GM19324 (cell line): ENCODE data around the gene GP5.

ENCODE experiments used
- ATAC-seq: cut with Tn5 transposase; IDR thresholded peaks from one replicate; pipeline ENCODE4 v1.9.1; 2021; ENCODE audit warnings: mild to moderate bottlenecking, moderate library complexity; ENCODE audit not compliant: unreplicated experiment, low FRiP score

Gene GP5

DNA sequence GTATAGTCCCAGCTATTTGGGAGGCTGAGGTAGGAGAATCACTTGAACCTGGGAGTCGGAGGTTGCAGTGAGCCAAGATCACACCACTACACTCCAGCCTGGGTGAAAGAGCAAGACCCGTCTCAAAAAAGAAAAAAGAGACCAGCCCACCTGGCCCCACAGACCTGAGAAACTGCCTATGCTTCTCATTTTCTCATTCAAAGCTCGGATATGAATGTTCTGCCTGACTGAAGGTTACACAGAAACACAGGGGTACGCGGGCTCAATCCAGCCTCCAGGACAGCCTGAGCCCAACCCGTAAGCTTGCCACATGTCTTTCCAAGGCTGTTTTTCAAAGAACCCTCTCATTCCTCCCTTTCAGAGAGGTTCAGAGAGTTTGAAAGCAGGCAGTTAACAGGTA, 19.8 kb downstream of the GP5 start:
- no peak for ATAC-seq

- ATAC-seq: no peak
Observed at GRCh38 chr3:194377708-194378107, 21.4 kb downstream of the GP5 start.

DNA sequence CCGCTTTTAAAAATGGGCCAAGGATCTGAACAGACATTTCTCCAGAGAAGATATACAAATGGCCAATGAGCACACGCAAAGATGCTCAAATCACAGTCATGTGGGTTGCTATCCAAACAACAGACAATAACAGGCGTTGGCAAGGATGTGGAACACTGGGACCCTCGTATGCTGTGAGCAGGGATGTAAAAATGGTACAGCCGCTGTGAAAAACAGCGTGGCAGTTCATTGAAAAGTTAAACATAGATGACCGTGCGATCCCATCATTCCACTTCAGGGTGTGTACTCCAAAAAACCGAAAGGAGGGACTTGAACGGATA, 22.9 kb downstream of the GP5 start:
- ATAC-seq: no peak

DNA sequence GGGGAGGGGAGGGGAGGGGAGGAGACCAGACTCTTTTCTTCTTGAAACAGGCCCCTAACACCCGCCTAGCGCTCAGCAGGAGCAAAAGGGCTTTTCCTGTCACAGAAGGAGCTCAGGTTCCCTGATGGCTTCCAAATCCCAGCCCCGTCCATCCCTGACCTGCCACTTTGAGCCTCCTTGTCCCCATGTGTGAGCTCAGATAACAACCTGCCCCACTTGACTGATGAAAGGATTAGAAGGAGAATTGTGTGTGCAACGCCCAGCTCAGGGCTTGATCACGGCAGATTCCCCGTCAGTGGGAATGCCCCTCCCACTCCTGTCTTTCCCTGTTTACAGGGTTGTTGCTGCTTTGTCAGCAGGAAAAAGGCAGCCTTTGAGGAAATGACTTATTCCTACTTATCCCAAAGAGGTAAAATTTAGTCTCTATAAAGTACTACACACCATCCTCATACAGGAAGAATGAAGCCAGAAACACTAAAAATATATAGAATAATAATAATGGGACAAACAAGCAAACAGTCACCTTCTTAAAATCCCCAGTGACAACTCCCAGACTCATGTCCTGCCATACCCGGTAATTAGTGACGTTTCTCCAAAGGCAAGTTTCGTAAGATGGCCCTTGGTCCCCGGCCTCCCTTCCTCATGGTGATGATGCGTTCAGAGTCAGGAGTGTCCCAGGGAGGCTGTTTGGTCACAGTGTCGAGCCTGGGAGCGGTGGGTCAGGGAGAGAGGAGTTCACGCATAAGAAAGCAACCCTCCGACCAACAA, 23.4 kb downstream of the GP5 start:
- no peak for ATAC-seq

DNA sequence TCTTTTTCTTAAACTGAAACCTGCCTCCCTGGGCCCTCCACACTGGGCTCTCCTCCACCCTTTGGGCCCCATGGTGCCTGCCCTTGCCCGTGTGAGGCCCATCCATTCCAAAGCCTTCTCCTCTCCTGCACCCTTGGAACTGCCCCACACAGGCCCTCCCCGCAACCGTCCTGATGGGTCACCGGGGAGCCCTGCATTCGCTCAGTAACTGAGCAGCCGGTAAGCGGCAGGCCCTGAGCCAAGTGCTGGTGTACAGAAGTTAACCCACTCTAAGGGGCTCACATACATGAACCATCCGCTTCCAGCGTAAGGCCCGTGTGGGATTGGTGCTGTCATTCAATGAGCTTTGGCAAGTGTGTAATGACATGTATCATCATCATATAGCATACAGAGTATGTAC, 24.1 kb downstream of the GP5 start:
- ATAC-seq: no peak

GRCh38 chr3:194373899-194374298, 25.2 kb downstream of the GP5 start:
- ATAC-seq: no peak

- ATAC-seq: no peak
Observed at GRCh38 chr3:194373028-194373427, 26.0 kb downstream of the GP5 start.

DNA sequence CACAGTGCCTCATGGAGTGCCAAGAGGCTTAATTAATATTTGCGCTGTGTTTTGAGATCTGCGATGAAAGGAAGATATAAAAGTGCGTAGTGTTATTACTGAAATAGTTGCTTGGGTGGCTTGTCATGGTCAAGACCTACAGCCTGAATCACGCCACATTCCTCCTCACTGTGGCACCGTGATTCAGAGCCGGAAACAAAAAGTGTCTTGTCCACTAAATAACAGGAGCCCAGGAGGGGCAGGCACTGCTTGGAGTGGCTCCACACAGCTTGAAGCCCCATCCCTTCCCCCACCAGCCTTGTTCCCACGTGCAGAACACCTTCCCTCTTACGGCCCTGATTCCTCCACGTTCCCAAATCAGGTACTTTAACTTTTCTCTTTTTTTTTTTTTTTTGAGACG, 28.3 kb downstream of the GP5 start:
- no peak for ATAC-seq

DNA sequence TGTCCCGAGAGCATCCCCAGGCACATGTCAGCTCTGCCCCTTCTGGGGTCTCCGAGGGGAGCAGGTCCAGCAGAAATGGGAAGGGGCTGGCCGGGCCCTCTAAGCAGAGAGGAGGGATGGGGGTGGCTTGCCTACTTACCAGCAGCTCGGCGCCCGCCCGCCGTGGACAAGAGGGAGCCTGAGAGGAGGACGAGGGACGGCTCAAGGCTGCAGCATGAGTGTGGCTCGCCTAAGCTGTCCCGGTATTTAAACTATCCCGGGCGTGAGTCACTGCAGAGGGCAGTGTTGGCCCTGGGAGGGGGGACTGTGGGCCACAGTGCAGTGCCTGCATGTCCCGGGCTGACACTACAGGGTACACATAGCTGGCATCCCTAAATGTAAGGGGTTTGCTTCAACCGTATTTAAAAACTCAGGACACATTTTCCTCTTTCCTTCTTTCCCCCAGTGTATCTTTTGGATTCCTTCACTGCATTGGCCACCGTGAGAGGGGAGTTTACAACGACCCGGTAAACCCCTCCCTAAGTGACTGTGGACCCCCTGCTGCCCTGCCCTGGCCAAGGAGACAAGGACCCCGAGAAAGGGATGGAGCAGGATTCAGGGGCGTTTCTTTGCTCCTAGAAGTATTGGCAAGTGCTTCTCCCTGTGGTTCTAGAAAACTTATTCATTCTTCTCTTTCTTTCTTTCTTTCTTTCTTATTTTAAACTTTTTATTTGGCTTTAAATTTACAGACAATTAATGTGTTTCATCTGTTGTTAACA, 29.4 kb downstream of the GP5 start, which contains the start of gene LRRC15:
LRRC15 (minus strand) TSS at position 222 of the 758 bp plus-strand sequence. CDS start 8,700 bp downstream, outside the sequence.
- ATAC-seq: no peak

DNA sequence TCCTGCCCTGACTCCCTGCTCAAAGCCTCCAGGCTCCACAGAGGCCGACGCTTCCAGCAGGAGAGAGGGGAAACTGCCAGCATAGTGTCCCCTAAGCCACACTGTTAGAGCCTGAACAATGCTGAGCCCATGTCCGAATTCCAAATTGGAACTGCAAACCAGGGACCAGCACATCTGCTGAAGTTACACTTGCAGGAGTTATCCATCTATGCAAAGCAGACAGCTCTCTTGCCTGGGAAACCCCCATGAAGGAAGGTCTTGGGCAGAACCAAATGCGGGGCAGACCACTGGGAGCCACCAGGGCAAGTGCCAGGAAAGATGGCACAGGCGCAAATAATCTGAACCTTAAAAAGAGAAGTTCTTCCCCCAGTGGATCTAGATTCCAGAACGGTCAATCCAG, 30.1 kb downstream of the GP5 start:
- no peak for ATAC-seq

- ATAC-seq: no peak
Observed at GRCh38 chr3:194367992-194368841, 30.8 kb downstream of the GP5 start.

- no peak for ATAC-seq
Observed at GRCh38 chr3:194365978-194366490, 33.0 kb downstream of the GP5 start.

GRCh38 chr3:194365526-194365925, 33.5 kb downstream of the GP5 start:
- no peak for ATAC-seq

- ATAC-seq: no peak
Observed at GRCh38 chr3:194364652-194365434, 34.2 kb downstream of the GP5 start.

DNA sequence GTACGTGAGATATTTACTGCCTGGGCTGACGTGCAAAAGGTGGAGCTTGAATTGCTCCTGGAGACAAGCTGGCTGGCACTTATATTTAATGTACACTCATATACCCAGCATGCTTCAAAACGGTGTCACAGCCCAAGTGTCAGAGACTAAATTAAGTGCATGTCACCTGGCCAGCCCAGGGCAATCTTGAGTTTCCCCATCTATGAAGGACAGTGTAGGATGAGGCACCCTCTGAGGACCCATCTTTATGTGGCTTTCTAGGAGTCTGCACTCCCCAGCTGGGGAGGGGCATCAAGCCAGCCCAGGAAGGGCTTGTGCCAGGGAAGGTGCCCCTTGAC, 34.8 kb downstream of the GP5 start:
- no peak for ATAC-seq

- no peak for ATAC-seq
Observed at GRCh38 chr3:194360568-194360967, 38.5 kb downstream of the GP5 start.

DNA sequence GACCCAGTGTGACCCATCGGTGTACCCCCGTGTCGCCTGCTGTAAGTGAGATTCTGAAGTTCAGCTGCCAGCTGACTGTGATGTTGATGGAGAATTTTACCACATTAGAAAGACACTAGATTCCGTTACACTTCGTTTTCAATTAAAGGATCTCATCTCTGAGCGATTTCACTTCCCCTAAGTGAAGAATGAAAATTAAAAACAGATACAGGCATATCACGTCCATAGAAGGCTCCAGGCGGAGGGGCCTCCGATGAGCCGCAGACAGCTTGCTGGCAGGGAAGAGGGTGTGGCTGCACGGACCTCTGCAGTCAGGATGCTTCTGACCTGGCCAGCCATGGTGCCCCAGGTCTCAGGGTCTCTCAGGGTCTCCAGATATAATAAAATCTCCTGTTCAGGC, 41.4 kb downstream of the GP5 start:
- ATAC-seq: no peak

DNA sequence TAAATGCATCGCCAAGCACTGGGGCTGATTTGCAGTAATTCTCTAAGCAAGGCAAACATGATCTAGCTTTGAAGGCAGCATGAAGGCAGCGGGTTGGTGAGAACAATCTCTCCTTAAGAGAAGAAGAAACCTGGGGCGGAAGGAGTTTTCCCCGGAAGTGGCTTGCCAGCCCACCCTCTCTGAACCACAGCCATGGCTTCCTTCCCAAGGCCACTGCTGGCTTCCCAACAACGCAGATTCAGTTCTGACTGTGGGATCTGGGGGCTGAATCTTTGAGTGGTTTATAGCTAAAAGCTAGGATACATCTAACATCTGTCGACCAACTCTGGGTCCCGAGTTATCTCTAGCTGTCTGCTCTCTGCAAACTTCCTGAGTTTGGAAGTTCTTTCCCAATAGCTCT, 43.7 kb downstream of the GP5 start:
- no peak for ATAC-seq

GRCh38 chr3:194354315-194354714, 44.8 kb downstream of the GP5 start:
- no peak for ATAC-seq

- ATAC-seq: no peak
Observed at GRCh38 chr3:194352667-194353246, 46.3 kb downstream of the GP5 start.
